OCI-LY1 (cell line): ENCODE measurements around the gene PNPLA6.

Source experiments
- H2AFZ ChIP-seq: fragments of 200-600 bp; sonication (generic), shearing (Covaris generic); 2 replicates; pipeline ENCODE4 v1.6.0; 2014; ENCODE audit warnings: antibody characterized with exemption, mild to moderate bottlenecking, low read length
- H3F3A ChIP-seq: fragments of 200-600 bp; sonication (generic), shearing (Covaris generic); 2 replicates; pipeline ENCODE4 v1.6.0; 2014; ENCODE audit warnings: mild to moderate bottlenecking, antibody characterized with exemption, low read length, moderate library complexity; ENCODE audit not compliant: insufficient read depth
- H3K27ac ChIP-seq: fragments of 200-600 bp; sonication (generic); 2 replicates; pipeline ENCODE4 v1.5.1; 2014; ENCODE audit warnings: low read length, mixed run types, mild to moderate bottlenecking, low read depth; ENCODE audit not compliant: poor library complexity, severe bottlenecking
- H3K27me3 ChIP-seq: fragments of 200-600 bp; sonication (generic); 2 replicates; pipeline ENCODE4 v1.6.0; 2014; ENCODE audit warnings: antibody characterized with exemption, mild to moderate bottlenecking, low read length, moderate library complexity; ENCODE audit not compliant: insufficient read depth
- H3K36me3 ChIP-seq: fragments of 200-600 bp; sonication (generic); 2 replicates; pipeline ENCODE4 v1.6.1; 2014; ENCODE audit warnings: mild to moderate bottlenecking, antibody characterized with exemption, low read length, moderate library complexity, mixed read lengths; ENCODE audit not compliant: insufficient read depth
- H3K4me1 ChIP-seq: fragments of 200-600 bp; sonication (generic); 2 replicates; pipeline ENCODE4 v1.5.1; 2014; ENCODE audit warnings: mild to moderate bottlenecking, low read length, moderate library complexity; ENCODE audit not compliant: insufficient read depth, severe bottlenecking
- H3K4me2 ChIP-seq: fragments of 200-600 bp; sonication (generic), shearing (Covaris generic); 2 replicates; pipeline ENCODE4 v1.6.1; 2014; ENCODE audit warnings: low read length
- H3K4me3 ChIP-seq: fragments of 200-600 bp; sonication (generic); 2 replicates; pipeline ENCODE4 v1.5.1; 2014; ENCODE audit warnings: low read length, low read depth, mild to moderate bottlenecking, mixed read lengths; ENCODE audit not compliant: poor library complexity, severe bottlenecking
- H3K79me2 ChIP-seq: fragments of 200-600 bp; shearing (Covaris generic); 2 replicates; pipeline ENCODE4 v1.6.1; 2016; ENCODE audit warnings: mixed run types, low read length, mixed read lengths; ENCODE audit not compliant: insufficient read depth
- H3K9ac ChIP-seq: fragments of 200-600 bp; sonication (generic), shearing (Covaris generic); 2 replicates; pipeline ENCODE4 v1.6.1; 2014; ENCODE audit warnings: mild to moderate bottlenecking, low read length, mixed read lengths
- H3K9me2 ChIP-seq: fragments of 200-600 bp; sonication (generic), shearing (Covaris generic); 2 replicates; pipeline ENCODE4 v1.6.1; 2014; ENCODE audit warnings: low read depth, mild to moderate bottlenecking, low read length, mixed read lengths
- H3K9me3 ChIP-seq: fragments of 200-600 bp; shearing (Covaris generic); 2 replicates; pipeline ENCODE4 v1.6.1; 2014; ENCODE audit warnings: low read length, mixed read lengths
- H4K20me1 ChIP-seq: fragments of 200-600 bp; sonication (generic), shearing (Covaris generic); 2 replicates; pipeline ENCODE4 v1.6.0; 2016; ENCODE audit warnings: mild to moderate bottlenecking, low read length; ENCODE audit not compliant: insufficient read depth
- CTCF ChIP-seq: fragments of 200-600 bp; sonication (generic), shearing (Covaris generic); IDR thresholded peaks from 2 replicates; pipeline ENCODE4 v1.5.1; 2017; ENCODE audit warnings: mild to moderate bottlenecking, antibody characterized with exemption, low read length, moderate library complexity, mixed read lengths
- EZH2 ChIP-seq: fragments of 200-600 bp; sonication (generic), shearing (Covaris generic); IDR thresholded peaks from 2 replicates; pipeline ENCODE4 v1.8.0; 2017; ENCODE audit warnings: borderline replicate concordance, mixed run types, mild to moderate bottlenecking, antibody characterized with exemption, low read length, moderate library complexity, mixed read lengths

PNPLA6 gene

DNA sequence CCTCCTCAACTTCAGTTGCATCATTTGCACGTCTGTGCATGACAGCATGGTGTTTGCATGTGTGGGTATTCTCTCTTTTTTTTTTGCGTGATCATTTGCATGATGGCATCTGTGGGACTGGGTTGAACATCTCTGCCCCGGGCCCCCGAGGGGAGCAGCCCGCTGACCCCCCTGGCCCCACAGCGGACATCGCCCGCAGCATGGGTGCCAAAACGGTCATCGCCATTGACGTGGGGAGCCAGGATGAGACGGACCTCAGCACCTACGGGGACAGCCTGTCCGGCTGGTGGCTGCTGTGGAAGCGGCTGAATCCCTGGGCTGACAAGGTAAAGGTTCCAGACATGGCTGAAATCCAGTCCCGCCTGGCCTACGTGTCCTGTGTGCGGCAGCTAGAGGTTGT, 23.1 kb downstream of the PNPLA6 start:
- TF ChIP-seq EZH2: no peak
- no peak for TF ChIP-seq CTCF
- Histone ChIP-seq H3F3A (no peaks in the 10 kb centered on the region), H3K36me3 (peaks cover 50% of the 10 kb centered on the region), H3K27me3 (no peaks in the 10 kb centered on the region), H4K20me1 (no peaks in the 10 kb centered on the region), H2AFZ (no peak overlapping the region), H3K4me1 (no peaks in the 10 kb centered on the region), H3K79me2 (no peaks in the 10 kb centered on the region), H3K9me2 (no peaks in the 10 kb centered on the region), H3K4me3 (no peak overlapping the region), H3K9me3 (no peaks in the 10 kb centered on the region), H3K9ac (no peak overlapping the region), H3K4me2 (no peak overlapping the region), H3K27ac (no peak overlapping the region)

GRCh38 chr19:7559102-7559501, 23.6 kb downstream of the PNPLA6 start:
- Histone ChIP-seq H3K9ac (no peak overlapping the region), H4K20me1 (no peaks in the 10 kb centered on the region), H3K4me2 (no peak overlapping the region), H3K27me3 (no peaks in the 10 kb centered on the region), H3K9me3 (no peaks in the 10 kb centered on the region), H3F3A (no peaks in the 10 kb centered on the region), H3K9me2 (no peaks in the 10 kb centered on the region), H3K79me2 (no peaks in the 10 kb centered on the region), H3K27ac (no peak overlapping the region), H3K4me1 (no peaks in the 10 kb centered on the region), H3K4me3 (no peak overlapping the region), H2AFZ (no peak overlapping the region), H3K36me3 (peaks cover 50% of the 10 kb centered on the region)
- TF ChIP-seq CTCF: no peak
- TF ChIP-seq EZH2: no peak

- H3F3A ChIP-seq: no peaks in the 10 kb centered on the region
- no peak overlapping the region for H3K4me3 ChIP-seq
- peaks cover 40% of the 10 kb centered on the region for H3K36me3 ChIP-seq
- H4K20me1 ChIP-seq: no peaks in the 10 kb centered on the region
- H3K4me2 ChIP-seq: no peak overlapping the region
- TF ChIP-seq EZH2: no peak
- no peak for TF ChIP-seq CTCF
- H3K4me1 ChIP-seq: no peaks in the 10 kb centered on the region
- H2AFZ ChIP-seq: no peak overlapping the region
- H3K27me3 ChIP-seq: no peaks in the 10 kb centered on the region
- H3K9me3 ChIP-seq: no peaks in the 10 kb centered on the region
- H3K27ac ChIP-seq: no peak overlapping the region
- H3K79me2 ChIP-seq: no peaks in the 10 kb centered on the region
- H3K9ac ChIP-seq: no peak overlapping the region
- no peaks in the 10 kb centered on the region for H3K9me2 ChIP-seq
Measured at GRCh38 chr19:7560255-7560654, 24.7 kb downstream of the PNPLA6 start.
